GM23338 (cell line): Measurements from ENCODE around the gene IFNB1. TPM values are rescaled to one million over a fixed set of nuclear protein-coding genes. Genes with fewer than 3 reads are reported as not detected.

Source experiments
- ATAC-seq: fragments of 200-7000 bp; cut with Tn5 transposase; 3 replicates; pipeline ENCODE4 v1.9.1; 2020
- DNase-seq: peaks from one replicate; pipeline ENCODE4 v3.0.0-alpha.2; 2015; ENCODE audit warnings: low spot score
- H2AFZ ChIP-seq: fragments of 200-600 bp; sonication (generic); 2 replicates; pipeline ENCODE4 v1.8.0; 2016; ENCODE audit warnings: antibody characterized with exemption, mild to moderate bottlenecking, moderate library complexity
- H3F3A ChIP-seq: fragments of 200-600 bp; sonication (generic); replicated peaks from 2 replicates; pipeline ENCODE4 v1.8.0; 2017; ENCODE audit warnings: antibody characterized with exemption, mixed run types, low read depth
- H3K27ac ChIP-seq: fragments of 200-600 bp; sonication (generic); 2 replicates; pipeline ENCODE4 v1.6.1; 2016; ENCODE audit warnings: low read depth
- H3K27me3 ChIP-seq: fragments of 200-600 bp; sonication (generic); 2 replicates; pipeline ENCODE4 v1.8.0; 2016; ENCODE audit warnings: mild to moderate bottlenecking, mixed run types, moderate library complexity; ENCODE audit not compliant: insufficient read depth
- H3K36me3 ChIP-seq: fragments of 200-600 bp; sonication (generic); 2 replicates; pipeline ENCODE4 v1.8.0; 2016; ENCODE audit warnings: mild to moderate bottlenecking; ENCODE audit not compliant: insufficient read depth
- H3K4me1 ChIP-seq: fragments of 200-600 bp; sonication (generic); 2 replicates; pipeline ENCODE4 v1.8.0; 2016; ENCODE audit warnings: mild to moderate bottlenecking, moderate library complexity; ENCODE audit not compliant: insufficient read depth
- H3K4me2 ChIP-seq: fragments of 200-600 bp; sonication (generic); 2 replicates; pipeline ENCODE4 v1.7.1; 2017; ENCODE audit warnings: mixed run types
- H3K4me3 ChIP-seq: fragments of 200-600 bp; sonication (generic); 2 replicates; pipeline ENCODE4 v1.6.1; 2016; ENCODE audit warnings: mixed run types
- H3K79me2 ChIP-seq: fragments of 200-600 bp; sonication (generic); replicated peaks from 2 replicates; pipeline ENCODE4 v1.8.0; 2017; ENCODE audit warnings: mild to moderate bottlenecking; ENCODE audit not compliant: insufficient read depth
- H3K9me2 ChIP-seq: fragments of 200-600 bp; sonication (generic); 2 replicates; pipeline ENCODE4 v1.8.0; 2017; ENCODE audit not compliant: insufficient read depth
- H4K20me1 ChIP-seq: fragments of 200-600 bp; sonication (generic); replicated peaks from 2 replicates; pipeline ENCODE4 v1.8.0; 2017; ENCODE audit warnings: mild to moderate bottlenecking; ENCODE audit not compliant: insufficient read depth
- H3K27ac Mint-ChIP-seq: 2 replicates; pipeline ENCODE4 v1.8.0; 2020; ENCODE audit warnings: inconsistent platforms, mild to moderate bottlenecking, moderate library complexity, mixed read lengths
- H3K27me3 Mint-ChIP-seq: 3 replicates; pipeline ENCODE4 v1.8.0; 2022; ENCODE audit warnings: low read depth, mild to moderate bottlenecking, moderate library complexity, mixed read lengths, inconsistent platforms; ENCODE audit not compliant: insufficient read depth, poor library complexity
- H3K36me3 Mint-ChIP-seq: 3 replicates; pipeline ENCODE4 v1.8.0; 2021; ENCODE audit warnings: low read depth, mild to moderate bottlenecking, inconsistent platforms, moderate library complexity, mixed read lengths
- H3K4me1 Mint-ChIP-seq: 3 replicates; pipeline ENCODE4 v1.8.0; 2020; ENCODE audit warnings: mild to moderate bottlenecking, inconsistent platforms, mixed read lengths
- H3K4me3 Mint-ChIP-seq: 3 replicates; pipeline ENCODE4 v1.8.0; 2021; ENCODE audit warnings: moderate library complexity, mild to moderate bottlenecking, inconsistent platforms, mixed read lengths
- H3K9me3 Mint-ChIP-seq: 3 replicates; pipeline ENCODE4 v1.8.0; 2020; ENCODE audit warnings: moderate library complexity, mild to moderate bottlenecking, inconsistent platforms, mixed read lengths
- CREB1 ChIP-seq: fragments of 250-450 bp; sonication (Bioruptor Pico); IDR thresholded peaks from 2 replicates; pipeline ENCODE4 v1.5.0; 2020; ENCODE audit warnings: low read depth, mild to moderate bottlenecking, moderate library complexity
- ETS1 ChIP-seq: IDR thresholded peaks from 2 replicates; pipeline ENCODE4 v1.6.1; 2016; ENCODE audit warnings: antibody characterized with exemption
- EZH2 ChIP-seq: fragments of 200-600 bp; sonication (generic); IDR thresholded peaks from one replicate; pipeline ENCODE4 v1.8.0; 2017; ENCODE audit warnings: antibody characterized with exemption, mild to moderate bottlenecking, low read depth; ENCODE audit not compliant: unreplicated experiment
- EZH2phosphoT487 ChIP-seq: fragments of 200-600 bp; sonication (generic); IDR thresholded peaks from one replicate; pipeline ENCODE4 v1.8.1; 2018; ENCODE audit warnings: antibody characterized with exemption; ENCODE audit not compliant: unreplicated experiment
- JUNB ChIP-seq: IDR thresholded peaks from one replicate; pipeline ENCODE4 v1.6.1; 2016; ENCODE audit warnings: antibody characterized with exemption; ENCODE audit not compliant: unreplicated experiment
- POLR2AphosphoS5 ChIP-seq: IDR thresholded peaks from 2 replicates; pipeline ENCODE4 v1.6.1; 2016; ENCODE audit warnings: antibody characterized with exemption, low read depth
- STAT1 ChIP-seq: IDR thresholded peaks from one replicate; pipeline ENCODE4 v1.6.1; 2016; ENCODE audit warnings: antibody characterized with exemption; ENCODE audit not compliant: unreplicated experiment
- ZNF114 ChIP-seq: fragments of 250-450 bp; sonication (Bioruptor Pico); IDR thresholded peaks from 2 replicates; pipeline ENCODE4 v1.5.0; 2020; ENCODE audit warnings: mild to moderate bottlenecking, moderate library complexity
- ZNF462 ChIP-seq: fragments of 250-450 bp; sonication (Bioruptor Pico); IDR thresholded peaks from 2 replicates; pipeline ENCODE4 v1.5.0; 2020; ENCODE audit warnings: mild to moderate bottlenecking, moderate library complexity
- polyA plus RNA-seq: library from polyadenylated mRNA; unstranded; fragments of >200 nt; fragmentation: Nextera tagmentation; extraction: Ambion mirVana; gene quantifications from 2 replicates; pipeline ENCODE4 v1.2.1, GENCODE V29; 2016
- total RNA-seq: library from RNA; depleted of rRNA; stranded (reverse); fragments of >200 nt; shearing (Covaris generic); gene quantifications from 2 replicates; pipeline ENCODE4 v1.2.3, GENCODE V29; 2014

IFNB1 gene
- total and polyA plus RNA-seq, 2 experiments from 2014 or later = not detected

GRCh38 chr9:21043841-21044240 lies 33.9 kb downstream of the IFNB1 start:
- Histone ChIP-seq H3K4me1 (no peaks in the 10 kb centered on the region), H3K27me3 (no peaks in the 10 kb centered on the region), H4K20me1 (no peaks in the 10 kb centered on the region), H2AFZ (no peak overlapping the region), H3K36me3 (no peaks in the 10 kb centered on the region), H3K4me3 (no peak overlapping the region), H3K4me2 (no peak overlapping the region), H3F3A (no peaks in the 10 kb centered on the region), H3K27ac (no peak overlapping the region), H3K9me2 (peaks cover 4% of the 10 kb centered on the region; the same call in 1 of the 2 replicates), H3K79me2 (no peaks in the 10 kb centered on the region)
- no peaks in the 10 kb centered on the region for H3K27me3 Mint-ChIP-seq
- H3K27ac Mint-ChIP-seq = no peak overlapping the region
- H3K9me3 Mint-ChIP-seq = no peaks in the 10 kb centered on the region
- TF ChIP-seq POLR2AphosphoS5 (no peak), CREB1 (CRISPR knock-in tag) (no peak), ZNF462 (no peak), EZH2phosphoT487 (no peak), STAT1 (no peak)
- no peak for DNase-seq
- peaks cover 5% of the 10 kb centered on the region; the same call in 1 of the 3 replicates for H3K4me1 Mint-ChIP-seq
- H3K4me3 Mint-ChIP-seq = no peak overlapping the region
- ATAC-seq = no peak
- H3K36me3 Mint-ChIP-seq = no peaks in the 10 kb centered on the region

GRCh38 chr9:21042466-21042865 lies 35.3 kb downstream of the IFNB1 start:
- no peaks in the 10 kb centered on the region for H3K4me1 ChIP-seq
- H3K79me2 ChIP-seq = no peaks in the 10 kb centered on the region
- H3K36me3 ChIP-seq = no peaks in the 10 kb centered on the region
- no peak overlapping the region for H3K4me3 Mint-ChIP-seq
- no peaks in the 10 kb centered on the region for H3K27me3 Mint-ChIP-seq
- H3K27ac ChIP-seq = no peak overlapping the region
- no peak overlapping the region for H3K4me3 ChIP-seq
- H3K9me3 Mint-ChIP-seq = no peaks in the 10 kb centered on the region
- H3K4me2 ChIP-seq = no peak overlapping the region
- no peaks in the 10 kb centered on the region for H3K36me3 Mint-ChIP-seq
- no peak for DNase-seq
- TF ChIP-seq ETS1 = no peak
- no peak for TF ChIP-seq ZNF114 (CRISPR knock-in tag)
- no peak for TF ChIP-seq JUNB
- TF ChIP-seq EZH2 = no peak
- no peak for TF ChIP-seq POLR2AphosphoS5
- no peaks in the 10 kb centered on the region for H3F3A ChIP-seq
- H3K4me1 Mint-ChIP-seq = peaks cover 3% of the 10 kb centered on the region; the same call in 2 of the 3 replicates
- no peak overlapping the region for H3K27ac Mint-ChIP-seq
- H3K27me3 ChIP-seq = no peaks in the 10 kb centered on the region
- no peaks in the 10 kb centered on the region for H4K20me1 ChIP-seq
- ATAC-seq = no peak
- H2AFZ ChIP-seq = no peak overlapping the region
- no peaks in the 10 kb centered on the region for H3K9me2 ChIP-seq
